IMR-90 (cell line): ENCODE data around the gene UBE2K. TPM values are rescaled to one million over a fixed set of nuclear protein-coding genes. Genes with fewer than 3 reads are reported as not detected.

Experiments
- ATAC-seq: fragments of 200-7000 bp; cut with Tn5 transposase; 2 replicates; pipeline ENCODE4 v1.9.1; 2020; ENCODE audit warnings: low read depth, mild to moderate bottlenecking, moderate library complexity
- BruUV-seq: library from RNA; stranded (reverse); fragments of 400-500 nt; replicated peaks from 2 replicates; lab custom pipeline; 2021; lab: Mats Ljungman, UMichigan
- CTCF ChIA-PET: fragments of 300-600 bp; formaldehyde crosslinking; extraction: SDS; loops from one replicate; lab custom pipeline; 2021; ENCODE audit warnings: antibody characterized with exemption; lab: Yijun Ruan, JAX
- POLR2A ChIA-PET: fragments of 300-600 bp; sonication (Branson Sonifier 250); formaldehyde crosslinking; loops from one replicate; lab custom pipeline; 2022; ENCODE audit warnings: antibody characterized with exemption; ENCODE audit not compliant: unreplicated experiment; lab: Charles Lee
- DNase-seq: peaks from one replicate; pipeline ENCODE4 v3.0.0; 2013
- H2AFZ ChIP-seq: replicated peaks from 2 replicates; pipeline ENCODE3; 2013; ENCODE audit warnings: low read length, mild to moderate bottlenecking; ENCODE audit not compliant: poor library complexity
- H2AK5ac ChIP-seq: 2 replicates; pipeline ENCODE4 v1.6.1; 2013; ENCODE audit warnings: low read depth, low read length, inconsistent platforms
- H2AK9ac ChIP-seq: replicated peaks from 2 replicates; pipeline ENCODE3; 2013; ENCODE audit warnings: mild to moderate bottlenecking, low read depth, low read length, moderate library complexity; ENCODE audit not compliant: poor library complexity
- H2BK120ac ChIP-seq: 2 replicates; pipeline ENCODE4 v1.6.1; 2013; ENCODE audit warnings: low read depth, low read length, inconsistent platforms
- H2BK15ac ChIP-seq: 3 replicates; pipeline ENCODE4 v1.6.1; 2013; ENCODE audit warnings: low read depth, low read length, inconsistent platforms
- H2BK20ac ChIP-seq: 2 replicates; pipeline ENCODE4 v1.6.1; 2013; ENCODE audit warnings: low read depth, mild to moderate bottlenecking, inconsistent platforms, low read length, moderate library complexity
- H2BK5ac ChIP-seq: 2 replicates; pipeline ENCODE4 v1.6.1; 2013; ENCODE audit warnings: mild to moderate bottlenecking, low read depth, low read length, inconsistent platforms; ENCODE audit not compliant: poor library complexity, severe bottlenecking
- H3K14ac ChIP-seq: replicated peaks from 2 replicates; pipeline ENCODE4 v1.6.1; 2013; ENCODE audit warnings: low read depth, low read length, inconsistent platforms
- H3K18ac ChIP-seq: 2 replicates; pipeline ENCODE4 v1.6.1; 2013; ENCODE audit warnings: low read depth, low read length, control low read depth
- H3K23ac ChIP-seq: 2 replicates; pipeline ENCODE4 v1.6.1; 2013; ENCODE audit warnings: low read depth, low read length, inconsistent platforms
- H3K27ac ChIP-seq: 2 replicates; pipeline ENCODE4 v1.5.1; 2013; ENCODE audit warnings: mild to moderate bottlenecking, control low read depth, low read length; ENCODE audit not compliant: insufficient read depth
- H3K27me3 ChIP-seq: 2 replicates; pipeline ENCODE4 v1.6.1; 2013; ENCODE audit warnings: low read length; ENCODE audit not compliant: control insufficient read depth, insufficient read depth
- H3K36me3 ChIP-seq: 2 replicates; pipeline ENCODE4 v1.6.1; 2013; ENCODE audit warnings: low read length, mixed read lengths; ENCODE audit not compliant: control insufficient read depth, insufficient read depth
- H3K4ac ChIP-seq: 2 replicates; pipeline ENCODE4 v1.6.1; 2013; ENCODE audit warnings: low read depth, low read length, inconsistent platforms
- H3K4me1 ChIP-seq: 2 replicates; pipeline ENCODE4 v1.6.1; 2013; ENCODE audit warnings: low read length, mixed read lengths; ENCODE audit not compliant: control insufficient read depth, insufficient read depth
- H3K4me2 ChIP-seq: 2 replicates; pipeline ENCODE4 v1.6.1; 2013; ENCODE audit warnings: low read depth, mild to moderate bottlenecking, control low read depth, low read length, moderate library complexity
- H3K4me3 ChIP-seq: 2 replicates; pipeline ENCODE4 v1.5.1; 2013; ENCODE audit warnings: low read depth, mild to moderate bottlenecking, control low read depth, low read length, moderate library complexity; ENCODE audit not compliant: insufficient read depth
- H3K56ac ChIP-seq: 2 replicates; pipeline ENCODE4 v1.6.1; 2013; ENCODE audit warnings: low read length, inconsistent platforms; ENCODE audit not compliant: insufficient read depth; ENCODE audit errors: extremely low read depth
- H3K79me1 ChIP-seq, 2 experiments: 2 replicates each; pipeline ENCODE4 v1.6.1; 2013; ENCODE audit warnings: low read length in 2 of 2, inconsistent platforms in 1 of 2, low read depth in 1 of 2
- H3K9ac ChIP-seq: 2 replicates; pipeline ENCODE4 v1.6.1; 2013; ENCODE audit warnings: low read depth, low read length, control low read depth
- H3K9me1 ChIP-seq: 2 replicates; pipeline ENCODE4 v1.6.1; 2013; ENCODE audit warnings: low read length, inconsistent platforms; ENCODE audit not compliant: insufficient read depth
- H3K9me3 ChIP-seq: 2 replicates; pipeline ENCODE4 v1.6.1; 2013; ENCODE audit warnings: low read length; ENCODE audit not compliant: control insufficient read depth, insufficient read depth
- H4K20me1 ChIP-seq: 2 replicates; pipeline ENCODE4 v1.6.1; 2013; ENCODE audit warnings: low read length, inconsistent platforms; ENCODE audit not compliant: insufficient read depth
- H4K5ac ChIP-seq: 2 replicates; pipeline ENCODE4 v1.6.1; 2013; ENCODE audit warnings: mild to moderate bottlenecking, low read depth, low read length, control low read depth
- H4K8ac ChIP-seq, 2 experiments: 2 replicates each; pipeline ENCODE4 v1.6.1; 2013; ENCODE audit warnings: low read depth in 2 of 2, low read length in 2 of 2, control low read depth in 1 of 2, inconsistent platforms in 1 of 2
- H4K91ac ChIP-seq: 2 replicates; pipeline ENCODE4 v1.6.1; 2013; ENCODE audit warnings: low read depth, low read length, inconsistent platforms; ENCODE audit not compliant: insufficient read depth
- BHLHE40 ChIP-seq: fragments of 150-350 bp; IDR thresholded peaks from 2 replicates; pipeline ENCODE4 v1.6.1; 2016; ENCODE audit warnings: mild to moderate bottlenecking, low read depth, low read length
- CEBPB ChIP-seq: IDR thresholded peaks from 2 replicates; pipeline ENCODE4 v1.6.1; 2012; ENCODE audit warnings: low read depth, low read length, improper control_type of control experiment
- CHD1 ChIP-seq: IDR thresholded peaks from 2 replicates; pipeline ENCODE4 v1.6.1; 2012; ENCODE audit warnings: low read depth, low read length, improper control_type of control experiment
- ELK1 ChIP-seq: fragments of 150-350 bp; IDR thresholded peaks from 2 replicates; pipeline ENCODE4 v1.6.1; 2016; ENCODE audit warnings: low read depth, mild to moderate bottlenecking, low read length, moderate library complexity, borderline replicate concordance
- MAFK ChIP-seq: IDR thresholded peaks from 2 replicates; pipeline ENCODE4 v1.6.1; 2012; ENCODE audit warnings: low read depth, low read length, improper control_type of control experiment
- MAZ ChIP-seq: IDR thresholded peaks from 2 replicates; pipeline ENCODE4 v1.6.1; 2012; ENCODE audit warnings: low read depth, mild to moderate bottlenecking, low read length, improper control_type of control experiment, moderate library complexity, borderline replicate concordance
- MXI1 ChIP-seq: IDR thresholded peaks from 2 replicates; pipeline ENCODE4 v1.6.1; 2012; ENCODE audit warnings: low read depth, mild to moderate bottlenecking, low read length, moderate library complexity, borderline replicate concordance
- RAD21 ChIP-seq: IDR thresholded peaks from 2 replicates; pipeline ENCODE4 v1.6.1; 2012; ENCODE audit warnings: low read length, improper control_type of control experiment
- RFX5 ChIP-seq: IDR thresholded peaks from 2 replicates; pipeline ENCODE4 v1.8.0; 2012; ENCODE audit warnings: low read depth, mild to moderate bottlenecking, low read length, moderate library complexity
- USF2 ChIP-seq: fragments of 150-350 bp; IDR thresholded peaks from 2 replicates; pipeline ENCODE4 v1.6.1; 2017; ENCODE audit warnings: mild to moderate bottlenecking, antibody characterized with exemption, low read length, low read depth
- WGBS, 2 experiments: methylation state at CpG; one replicate each; pipeline versions ENCODE4 v1.1.5 to v1.1.7; 2013; ENCODE audit warnings: missing lambda C conversion rate in 2 of 2; ENCODE audit not compliant: insufficient read length in 1 of 2; ENCODE audit errors: extremely low coverage in 2 of 2; 5-methylcytosine and 5-hydroxymethylcytosine counted together
- dilution Hi-C: fragments of 300-500 bp; cut with HindIII; formaldehyde crosslinking; loops from one replicate; pipeline ENCODE4 v1.14.3; 2018; ENCODE audit warnings: low sequenced_read_pairs; ENCODE audit not compliant: unreplicated experiment
- in situ Hi-C: fragments of 300-500 bp; cut with MboI; formaldehyde crosslinking; loops from 3 replicates; pipeline ENCODE4 v1.14.3; 2019; ENCODE audit warnings: low sequenced_read_pairs, inconsistent platforms, mixed read lengths
- intact Hi-C: fragments of 100-400 bp; cut with micrococcal nuclease; formaldehyde crosslinking; loops from 2 replicates; pipeline ENCODE4 v1.10.0; 2022
- polyA plus RNA-seq, 3 experiments: library from polyadenylated mRNA; depleted of rRNA; stranded (reverse); fragments of >200 nt; gene quantifications; 2 replicates each; pipeline ENCODE4 v1.2.3, GENCODE V29; 2012; ENCODE audit warnings: low replicate concordance in 1 of 3
- total RNA-seq: library from RNA; depleted of rRNA; stranded (reverse); fragments of >200 nt; gene quantifications from 2 replicates; pipeline ENCODE4 v1.2.3, GENCODE V29; 2012

UBE2K gene
- total and polyA plus RNA-seq, 2 of the 4 experiments (the other 2 are of a cell fraction) = 17.7 to 44.8 TPM

GRCh38 chr4:39729557-39729956 is 31.6 kb downstream of the UBE2K start:
- TF ChIP-seq USF2 = no peak
- no peak for TF ChIP-seq BHLHE40
- TF ChIP-seq MAZ = no peak
- no peak for TF ChIP-seq MAFK
- TF ChIP-seq RFX5 = no peak
- no peak for TF ChIP-seq ELK1
- TF ChIP-seq CEBPB = no peak; the same call in 1 of the 2 replicates
- TF ChIP-seq MXI1 = no peak
- no peak for TF ChIP-seq CHD1
- no peak for TF ChIP-seq RAD21
- H3K79me1 ChIP-seq = peaks cover 16 to 71% of the 10 kb centered on the region in 2 experiments
- H3K9me3 ChIP-seq = no peaks in the 10 kb centered on the region
- CTCF ChIA-PET = no interaction called here
- dilution Hi-C loops = no loop called here
- no peak overlapping the region for H3K18ac ChIP-seq
- H3K9me1 ChIP-seq = peaks cover 9% of the 10 kb centered on the region
- no peak overlapping the region for H3K4ac ChIP-seq
- 0 out of 2 replicates have a peak overlapping the region, but pooled peaks have one; percentile 73 for H3K14ac ChIP-seq
- no CpG with 5 or more reads among the region's 4 CpGs for WGBS, 2 experiments
- H2BK20ac ChIP-seq = no peak overlapping the region
- intact Hi-C loops = no loop called here
- POLR2A ChIA-PET = no interaction called here
- H2AFZ ChIP-seq = no peak overlapping the region
- H2AK9ac ChIP-seq = no peak overlapping the region
- H3K4me2 ChIP-seq = no peak overlapping the region
- H2AK5ac ChIP-seq = no peak overlapping the region
- no peak for ATAC-seq
- no peak overlapping the region for H3K27ac ChIP-seq
- H4K91ac ChIP-seq = no peak overlapping the region
- peaks cover 92% of the 10 kb centered on the region for H4K20me1 ChIP-seq
- H3K4me1 ChIP-seq = peaks cover 12% of the 10 kb centered on the region
- H3K36me3 ChIP-seq = no peaks in the 10 kb centered on the region
- peak; percentile 38 for DNase-seq
- no peaks in the 10 kb centered on the region for H3K27me3 ChIP-seq
- peak overlapping the region; percentile 13 for H2BK5ac ChIP-seq
- no peak overlapping the region for H4K5ac ChIP-seq
- no peak overlapping the region for H2BK15ac ChIP-seq
- H2BK120ac ChIP-seq = no peak overlapping the region
- H3K23ac ChIP-seq = no peak overlapping the region
- in situ Hi-C loops = no loop called here
- no peak overlapping the region for H3K56ac ChIP-seq
- no peak overlapping the region for H3K9ac ChIP-seq
- H4K8ac ChIP-seq = no peak overlapping the region
- no TSS peak for BruUV-seq
- no peak overlapping the region for H3K4me3 ChIP-seq
